T-cell (primary cell): ENCODE data around the gene TYRO3. TPM values are rescaled to one million over a fixed set of nuclear protein-coding genes. Genes with fewer than 3 reads are reported as not detected.

ENCODE experiments used
- ATAC-seq, 4 experiments: fragments of 200-7000 bp in 3 of 4; fragments of 150-1000 bp in 1 of 4; cut with Tn5 transposase; replicated peaks in 1 of 4; 1 replicate in 3 of 4; 2 replicates in 1 of 4; pipeline ENCODE4 v1.10.0; 2021; ENCODE audit warnings: moderate library complexity in 3 of 4, mild to moderate bottlenecking in 2 of 4, moderate number of reproducible peaks in 1 of 4
- CTCF ChIA-PET, 2 donors: fragments of 300-600 bp; sonication (Branson Sonifier 250); formaldehyde crosslinking; loops; one replicate each; lab custom pipeline; 2022; ENCODE audit warnings: antibody characterized with exemption in 2 of 2; lab: Charles Lee
- POLR2A ChIA-PET, 2 donors: fragments of 300-600 bp; sonication (Branson Sonifier 250); formaldehyde crosslinking; loops; one replicate each; lab custom pipeline; 2022; ENCODE audit warnings: antibody characterized with exemption in 2 of 2; lab: Charles Lee
- DNase-seq, 35 experiments: peaks; one replicate each; pipeline versions ENCODE4 v3.0.0 to v3.0.0-alpha.2; 2013 to 2023
- H3K27ac ChIP-seq: one replicate; pipeline ENCODE4 v1.5.1; 2013; ENCODE audit warnings: low read length
- H3K27me3 ChIP-seq, 2 experiments: replicated peaks in 1 of 2; 1 replicate in 1 of 2; 2 replicates in 1 of 2; pipeline versions ENCODE4 v1.6.1 to v1.7.0; 2013; ENCODE audit warnings: low read length in 1 of 2, mixed read lengths in 1 of 2; ENCODE audit not compliant: control insufficient read depth in 2 of 2, insufficient read depth in 2 of 2; ENCODE audit errors: extremely low read depth in 1 of 2
- H3K36me3 ChIP-seq, 2 donors: 1 replicate in 1 of 2; 2 replicates in 1 of 2; pipeline versions ENCODE4 v1.6.1 to v1.7.0; 2013; ENCODE audit warnings: low read length in 1 of 2; ENCODE audit not compliant: control insufficient read depth in 2 of 2, insufficient read depth in 1 of 2; ENCODE audit errors: extremely low read depth in 1 of 2
- H3K4me1 ChIP-seq, 2 experiments: 1 replicate in 1 of 2; 2 replicates in 1 of 2; pipeline versions ENCODE4 v1.6.1 to v1.7.0; 2013; ENCODE audit warnings: low read length in 2 of 2, mixed read lengths in 1 of 2; ENCODE audit not compliant: insufficient read depth in 2 of 2, control insufficient read depth in 1 of 2; ENCODE audit errors: extremely low read depth in 1 of 2
- H3K4me3 ChIP-seq, 2 donors: 1 replicate in 1 of 2; 2 replicates in 1 of 2; pipeline versions ENCODE4 v1.5.1 to v1.7.0; 2013; ENCODE audit warnings: mild to moderate bottlenecking in 2 of 2, low read length in 1 of 2, moderate library complexity in 1 of 2; ENCODE audit not compliant: control insufficient read depth in 1 of 2; ENCODE audit errors: extremely low read depth in 1 of 2
- H3K9me3 ChIP-seq: 2 replicates; pipeline ENCODE4 v1.7.0; 2013
- H3K27ac Mint-ChIP-seq, 2 donors: one replicate each; pipeline ENCODE4 v1.8.0; 2020 to 2021; ENCODE audit warnings: mild to moderate bottlenecking in 2 of 2, mixed read lengths in 2 of 2
- H3K27me3 Mint-ChIP-seq, 2 donors: one replicate each; pipeline ENCODE4 v1.8.0; 2021 to 2022; ENCODE audit warnings: mixed read lengths in 2 of 2
- H3K36me3 Mint-ChIP-seq: one replicate; pipeline ENCODE4 v1.8.0; 2021; ENCODE audit warnings: mixed read lengths
- H3K4me1 Mint-ChIP-seq, 3 donors: one replicate each; pipeline ENCODE4 v1.8.0; 2020 to 2022; ENCODE audit warnings: mixed read lengths in 3 of 3, mild to moderate bottlenecking in 1 of 3
- H3K4me3 Mint-ChIP-seq, 3 donors: one replicate each; pipeline ENCODE4 v1.8.0; 2020 to 2022; ENCODE audit warnings: mild to moderate bottlenecking in 3 of 3, mixed read lengths in 3 of 3, moderate library complexity in 3 of 3
- H3K9me3 Mint-ChIP-seq, 3 donors: one replicate each; pipeline ENCODE4 v1.8.0; 2020 to 2022; ENCODE audit warnings: mixed read lengths in 3 of 3
- WGBS: methylation state at CpG from one replicate; pipeline ENCODE4 v1.1.5; 2013; ENCODE audit warnings: missing lambda C conversion rate; ENCODE audit not compliant: insufficient coverage; 5-methylcytosine and 5-hydroxymethylcytosine counted together
- total RNA-seq, 35 experiments: library from RNA in 6 of 35; stranded (reverse) in 6 of 35; fragments of 120-200 nt in 1 of 35; gene quantifications; one replicate each; pipeline versions ENCODE4 v1.2.1 to v1.2.4 and lab custom pipeline; 2013 to 2026

Gene TYRO3
- total RNA-seq, 5 donors from 2014 or later (not counting 1 experiment from before 2014, with no cell fraction given), result 0.62 to 1.5 (median 0.78) TPM; not detected in 1

DNA sequence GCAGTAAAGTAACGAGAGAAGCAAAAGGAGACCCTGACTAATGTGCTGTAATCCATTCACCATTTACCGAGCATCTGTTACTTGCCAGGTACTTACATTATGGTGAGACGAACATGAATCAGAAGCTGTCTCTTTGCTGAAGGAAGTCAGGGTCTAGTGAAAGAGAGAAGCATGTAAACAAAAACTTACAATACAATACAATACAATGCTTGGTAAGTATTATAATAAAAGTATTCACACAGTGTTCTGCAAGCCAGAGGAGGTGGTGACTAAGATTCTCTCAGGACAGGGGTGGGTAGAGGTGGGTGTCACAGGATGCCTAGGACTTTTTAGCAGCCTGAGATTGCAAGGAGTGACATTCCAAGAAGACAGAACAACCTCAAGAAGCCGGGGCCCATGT, 51.0 kb downstream of the TYRO3 start:
- H3K27ac ChIP-seq, result no peak overlapping the region
- H3K27me3 ChIP-seq, result peaks cover 0 to 3% of the 10 kb centered on the region in 2 experiments
- Mint-ChIP-seq H3K4me1 (no peaks in the 10 kb centered on the region), H3K27me3 (peaks cover 0 to 3% of the 10 kb centered on the region in 2 donors), H3K36me3 (no peaks in the 10 kb centered on the region), H3K27ac (no peak overlapping the region), H3K9me3 (no peaks in the 10 kb centered on the region), H3K4me3 (no peak overlapping the region)
- ChIA-PET CTCF (no interaction called here), POLR2A (interaction anchor here in 1 of 2 donors (0.5 kb wide), 2 partner anchors 14 to 299 kb away, joined by 4 to 6 read pairs; no protein-coding TSS in a partner anchor)
- H3K4me3 ChIP-seq, result no peak overlapping the region
- DNase-seq, result no peak
- H3K9me3 ChIP-seq, result no peaks in the 10 kb centered on the region
- H3K36me3 ChIP-seq, result no peaks in the 10 kb centered on the region
- no peaks in the 10 kb centered on the region for H3K4me1 ChIP-seq
- no peak for ATAC-seq
- 83% methylated on average over 1 of the region's 4 CpGs for WGBS

DNA sequence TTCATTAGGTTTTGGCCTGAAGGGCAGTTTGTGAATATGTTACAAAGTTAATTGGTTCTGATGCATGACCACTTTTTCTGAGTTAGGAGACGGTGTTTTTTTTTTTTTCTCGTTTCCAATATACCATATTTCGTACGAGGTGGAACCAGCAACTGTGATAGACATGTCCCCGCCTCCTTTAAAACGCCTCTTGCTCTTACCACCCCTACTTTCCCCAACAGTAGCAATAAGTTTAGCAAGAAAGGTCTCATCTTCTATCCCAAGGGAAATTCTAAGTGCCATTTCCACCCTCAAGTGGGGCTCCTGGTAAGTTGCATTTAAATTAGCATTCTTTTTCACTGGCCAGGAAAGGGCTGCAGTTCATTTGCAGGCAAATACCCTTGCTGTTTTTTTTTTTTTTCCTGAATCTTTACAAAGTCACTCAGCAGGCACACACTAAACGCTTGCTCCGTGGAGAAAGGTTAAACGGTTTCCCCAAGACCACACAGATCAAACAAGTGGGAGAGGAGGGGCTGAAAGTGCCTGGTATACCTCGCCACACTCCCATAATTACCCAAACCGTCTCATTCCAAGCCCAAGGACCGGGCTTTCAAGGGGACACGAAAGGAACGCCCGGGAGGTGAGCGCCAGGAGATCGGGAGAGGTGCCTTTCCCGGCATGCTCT, 61.7 kb downstream of the TYRO3 start:
- H3K27ac Mint-ChIP-seq, result peak overlapping the region in 1 of 2 donors; percentile 40
- POLR2A ChIA-PET, result interaction anchor here (0.6 kb wide), 3 partner anchors 8 to 1534 kb away, joined by 3 read pairs; no protein-coding TSS in a partner anchor
- CTCF ChIA-PET, result interaction anchor here in 1 of 2 donors (0.7 to 2.4 kb wide), 4 partner anchors 17 to 96 kb away, joined by 3 to 9 read pairs (median 4); no protein-coding TSS in a partner anchor
- peaks cover 4 to 8% (median 6%) of the 10 kb centered on the region in 3 donors for H3K9me3 Mint-ChIP-seq
- H3K9me3 ChIP-seq, result no peaks in the 10 kb centered on the region
- H3K36me3 Mint-ChIP-seq, result no peaks in the 10 kb centered on the region
- no peaks in the 10 kb centered on the region for H3K27me3 ChIP-seq
- WGBS, result 27% methylated on average over 10 of the region's 18 CpGs
- peak overlapping the region; percentile 78 to 81 (median 79) for H3K4me3 Mint-ChIP-seq
- H3K4me3 ChIP-seq, result peak overlapping the region; percentile 50 to 64
- peak overlapping the region; percentile 25 for H3K27ac ChIP-seq
- peaks cover 16 to 19% (median 16%) of the 10 kb centered on the region in 3 donors for H3K4me1 Mint-ChIP-seq
- no peaks in the 10 kb centered on the region for H3K27me3 Mint-ChIP-seq
- DNase-seq (peak in 1 of 35 experiments; percentile 13), ATAC-seq (peak in 2 of 4 experiments; percentile 3 to 15)
- H3K4me1 ChIP-seq, result peaks cover 0 to 16% of the 10 kb centered on the region in 2 experiments
- no peaks in the 10 kb centered on the region for H3K36me3 ChIP-seq

DNA sequence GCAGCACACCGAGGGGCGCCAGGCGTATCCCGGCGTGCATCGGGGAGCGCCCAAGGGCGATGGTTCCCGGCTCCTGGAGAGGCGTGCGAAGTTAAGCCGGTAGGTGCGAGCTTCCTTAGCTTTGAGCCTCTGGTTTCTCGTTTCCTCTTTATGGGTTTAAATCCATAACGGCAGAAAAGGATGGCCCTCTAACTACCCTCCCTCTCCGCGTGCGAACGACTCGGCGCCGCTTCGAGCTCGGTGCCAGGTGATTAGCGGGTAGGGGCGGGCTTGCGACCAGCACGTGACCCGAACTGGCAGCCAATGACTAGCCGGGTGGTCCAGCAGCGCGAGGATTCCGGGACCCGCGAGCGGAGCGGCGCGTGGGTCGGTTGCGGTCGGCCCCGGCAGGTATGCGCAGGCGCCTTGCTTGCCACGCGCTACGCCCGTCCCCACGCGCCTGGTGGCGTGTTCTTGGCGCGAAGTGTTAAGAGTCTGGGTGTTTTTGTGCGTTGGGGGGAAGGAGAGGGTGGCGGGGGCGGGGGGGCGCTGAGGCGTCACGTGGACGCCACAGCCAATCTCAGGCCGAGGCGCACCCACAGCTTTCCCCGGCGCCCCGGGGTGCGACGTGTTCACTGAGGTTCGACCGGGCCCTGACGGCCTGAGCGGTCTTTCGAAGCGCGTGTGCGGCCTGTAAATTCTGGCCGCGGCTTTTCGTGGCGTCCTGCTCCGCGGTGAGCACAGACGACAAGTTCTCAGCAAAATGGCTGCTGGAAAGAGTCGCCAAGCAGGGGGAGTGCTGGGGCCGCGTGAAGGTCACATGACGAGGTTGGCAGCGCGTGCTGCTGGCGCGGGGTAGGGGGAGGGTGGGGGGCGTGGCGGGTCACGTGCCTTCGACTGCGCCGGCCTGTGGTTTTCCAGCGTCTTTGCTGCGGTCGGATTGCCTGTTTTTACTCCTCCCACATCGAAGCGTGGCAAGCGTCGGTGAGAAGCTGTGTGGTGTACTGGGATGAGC, 62.5 kb downstream of the TYRO3 start:
- H3K9me3 Mint-ChIP-seq, result peaks cover 4 to 8% (median 6%) of the 10 kb centered on the region in 3 donors
- H3K27ac Mint-ChIP-seq, result peak overlapping the region; percentile 31 to 55
- ChIA-PET CTCF (interaction anchor here in 1 of 2 donors (2.4 kb wide), 1 partner anchor 18 kb away, joined by 9 read pairs; no protein-coding TSS in a partner anchor), POLR2A (interaction anchor here in 1 of 2 donors (0.6 kb wide), 1 partner anchor 9 kb away, joined by 3 read pairs; no protein-coding TSS in a partner anchor)
- peak; percentile 86 to 91 (median 89) for ATAC-seq
- Histone ChIP-seq H3K27me3 (no peaks in the 10 kb centered on the region), H3K4me1 (peaks cover 0 to 16% of the 10 kb centered on the region in 2 experiments), H3K36me3 (no peaks in the 10 kb centered on the region), H3K27ac (peak overlapping the region; percentile 61), H3K9me3 (no peaks in the 10 kb centered on the region), H3K4me3 (peak overlapping the region; percentile 50 to 64)
- no peaks in the 10 kb centered on the region for H3K36me3 Mint-ChIP-seq
- 3% methylated on average over 80 of the region's 104 CpGs for WGBS
- H3K4me1 Mint-ChIP-seq, result peaks cover 16 to 19% (median 16%) of the 10 kb centered on the region in 3 donors
- H3K4me3 Mint-ChIP-seq, result peak overlapping the region; percentile 78 to 81 (median 79)
- DNase-seq, result peak; percentile 52 to 83 (median 71)
- no peaks in the 10 kb centered on the region for H3K27me3 Mint-ChIP-seq

DNA sequence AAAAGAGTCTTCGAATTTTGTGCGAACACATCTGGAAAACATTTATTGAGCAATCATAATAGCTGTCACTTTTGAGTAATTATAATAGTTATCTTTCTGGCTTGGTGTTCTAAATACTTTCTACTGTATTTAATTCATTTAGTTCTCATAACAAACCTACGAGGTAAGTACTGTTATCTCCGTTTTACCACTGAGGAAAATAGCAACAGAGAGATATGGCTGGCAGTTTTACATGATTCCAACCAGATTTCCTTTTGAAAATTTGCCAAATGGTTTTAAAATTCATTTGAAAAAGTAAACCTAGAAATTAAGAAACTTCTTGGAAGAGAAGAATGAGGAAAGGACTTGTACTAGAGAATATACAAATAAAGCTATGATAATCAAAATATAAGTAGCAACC, 63.9 kb downstream of the TYRO3 start:
- ChIA-PET POLR2A (no interaction called here), CTCF (interaction anchor here in 1 of 2 donors (0.7 to 2.4 kb wide), 2 partner anchors 19 to 300 kb away, joined by 3 to 9 read pairs; no protein-coding TSS in a partner anchor)
- no peak for ATAC-seq

DNA sequence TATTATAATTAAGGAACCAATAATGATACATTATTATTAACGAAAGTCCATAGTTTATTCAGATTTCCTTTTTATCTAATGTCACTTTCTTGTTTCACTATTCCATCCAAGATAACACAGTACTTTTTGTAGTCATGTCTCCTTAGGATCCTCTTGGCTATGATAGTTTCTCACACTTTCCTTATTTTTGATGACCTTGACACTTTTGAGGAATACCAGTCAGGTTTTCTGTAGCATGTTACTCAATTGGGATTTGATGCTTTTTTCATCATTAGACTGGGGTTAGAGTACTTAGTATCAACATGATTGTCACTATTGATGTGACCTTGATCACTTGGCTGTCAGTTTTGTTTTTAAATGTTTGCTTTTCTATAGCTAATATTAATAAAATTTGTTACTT, 68.2 kb downstream of the TYRO3 start:
- no peak for DNase-seq
- WGBS, result no CpG with 5 or more reads among the region's 1 CpG
- CTCF ChIA-PET, result no interaction called here

More for the DNA sequence above, 63.9 kb downstream of the TYRO3 start:
- Histone ChIP-seq H3K27ac (no peak overlapping the region), H3K9me3 (no peaks in the 10 kb centered on the region), H3K27me3 (no peaks in the 10 kb centered on the region), H3K36me3 (no peaks in the 10 kb centered on the region), H3K4me3 (no peak overlapping the region), H3K4me1 (peaks cover 0 to 16% of the 10 kb centered on the region in 2 experiments)
- no CpG with 5 or more reads among the region's 4 CpGs for WGBS
- Mint-ChIP-seq H3K4me3 (peak overlapping the region in 2 of 3 donors; percentile 78 to 79), H3K27ac (no peak overlapping the region), H3K36me3 (no peaks in the 10 kb centered on the region), H3K27me3 (no peaks in the 10 kb centered on the region), H3K9me3 (peaks cover 2 to 4% (median 3%) of the 10 kb centered on the region in 3 donors), H3K4me1 (peaks cover 16 to 19% (median 16%) of the 10 kb centered on the region in 3 donors)
- DNase-seq, result no peak

More for the DNA sequence above, 68.2 kb downstream of the TYRO3 start:
- Histone ChIP-seq H3K4me1 (no peaks in the 10 kb centered on the region), H3K9me3 (no peaks in the 10 kb centered on the region), H3K27me3 (no peaks in the 10 kb centered on the region), H3K27ac (no peak overlapping the region), H3K4me3 (no peak overlapping the region), H3K36me3 (no peaks in the 10 kb centered on the region)
- no peaks in the 10 kb centered on the region for H3K36me3 Mint-ChIP-seq
- H3K4me1 Mint-ChIP-seq, result peaks cover 5 to 16% (median 5%) of the 10 kb centered on the region in 3 donors
- no peaks in the 10 kb centered on the region for H3K27me3 Mint-ChIP-seq
- no peak overlapping the region for H3K4me3 Mint-ChIP-seq
- H3K9me3 Mint-ChIP-seq, result no peaks in the 10 kb centered on the region
- no peak overlapping the region for H3K27ac Mint-ChIP-seq
- ATAC-seq, result no peak
- POLR2A ChIA-PET, result interaction anchor here in 1 of 2 donors (0.6 kb wide), 2 partner anchors 210 to 1468 kb away, joined by 3 to 4 read pairs; no protein-coding TSS in a partner anchor
